Measurements from ENCODE around the gene CCDC97.
"Not testable (repeated sequence)": the region's sequence is repeated elsewhere in the genome, so short reads cannot be mapped to it uniquely, and the experiment has no call there.

Gene CCDC97

DNA sequence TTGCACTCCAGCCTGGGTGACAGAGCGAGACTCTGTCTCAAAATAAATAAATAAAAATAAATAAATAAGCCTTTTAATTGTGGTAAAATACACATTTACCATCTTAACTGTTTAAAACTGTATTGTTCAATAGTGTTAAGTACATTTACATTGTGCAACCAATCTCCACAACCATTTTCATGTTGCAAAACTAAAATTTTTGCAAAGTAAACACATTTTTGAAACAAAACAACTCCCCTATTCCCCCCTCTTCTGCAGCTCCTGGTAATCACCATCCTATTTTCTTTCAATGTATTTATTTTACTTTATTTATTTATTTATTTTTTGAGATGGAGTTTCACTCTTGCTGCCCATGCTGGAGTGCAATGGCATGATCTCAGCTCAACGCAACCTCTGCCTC, 59.8 kb downstream of the CCDC97 start:
- DNase-seq = no peak

DNA sequence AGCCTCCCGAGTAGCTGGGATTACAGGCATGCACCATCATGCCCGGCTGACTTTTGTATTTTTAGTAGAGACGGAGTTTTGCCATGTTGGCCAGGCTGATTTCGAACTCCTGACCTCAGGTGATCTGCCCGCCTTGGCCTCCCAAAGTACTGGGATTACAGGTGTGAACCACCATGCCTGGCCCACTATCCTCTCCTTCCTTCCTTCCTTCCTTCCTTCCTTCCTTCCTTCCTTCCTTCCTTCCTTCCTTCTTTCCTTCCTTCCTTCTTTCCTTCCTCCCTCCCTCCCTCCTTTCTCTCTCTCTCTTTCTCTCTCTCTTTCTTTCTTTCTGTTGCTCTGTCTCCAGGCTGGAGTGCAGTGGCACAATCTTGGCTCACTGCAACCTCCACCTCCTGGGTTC, 61.1 kb downstream of the CCDC97 start:
- not testable (repeated sequence) for DNase-seq

- no peak for DNase-seq
Observed at GRCh38 chr19:41371541-41371940, 61.6 kb downstream of the CCDC97 start.

GRCh38 chr19:41372501-41372900, 62.5 kb downstream of the CCDC97 start:
- DNase-seq = no peak

- no peak for DNase-seq
Observed at GRCh38 chr19:41373993-41374392, 64.0 kb downstream of the CCDC97 start.
